GM19397 (cell line): Measurements from ENCODE around the gene SLC25A21.
"Not testable (repeated sequence)": the region's sequence is repeated elsewhere in the genome, so short reads cannot be mapped to it uniquely, and the experiment has no call there.

Source experiments
- ATAC-seq: cut with Tn5 transposase; IDR thresholded peaks from one replicate; pipeline ENCODE4 v1.9.1; 2021; ENCODE audit warnings: mild to moderate bottlenecking, moderate library complexity; ENCODE audit not compliant: unreplicated experiment

Gene SLC25A21

DNA sequence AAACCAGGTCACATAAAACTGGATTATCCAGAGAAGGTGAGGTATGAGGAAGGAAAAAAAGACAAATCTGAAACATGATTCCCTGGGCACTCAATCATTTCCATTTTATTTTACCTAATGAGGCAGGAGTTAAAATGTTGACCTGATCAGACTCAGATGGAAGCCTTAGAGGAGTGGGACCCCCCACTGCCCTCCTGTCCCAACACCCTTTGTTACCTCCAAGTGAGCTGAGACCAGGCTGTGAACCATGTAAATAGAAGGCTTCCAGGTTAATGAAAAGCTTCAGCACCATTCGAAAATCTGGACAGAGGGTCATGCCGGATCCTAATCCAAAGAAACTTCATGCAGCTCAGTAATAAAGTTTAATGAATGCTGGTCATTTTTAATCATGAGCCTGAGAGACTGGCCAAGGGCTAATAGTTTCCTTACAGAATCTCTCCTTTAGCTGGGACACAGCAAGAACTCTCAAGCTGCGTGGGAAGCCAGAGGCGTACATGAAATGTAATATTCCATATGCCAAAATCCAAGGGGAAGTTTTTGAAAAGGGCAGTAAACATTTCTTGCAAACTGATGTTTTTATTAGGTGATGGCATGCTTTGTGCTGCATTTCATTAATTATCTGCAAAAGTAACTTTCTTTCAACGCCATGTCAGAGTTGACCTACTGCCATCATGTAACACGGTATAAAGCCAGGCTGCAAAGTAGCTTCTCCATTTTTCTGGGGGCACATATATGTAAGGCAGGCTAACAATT is 327.8 kb downstream of the SLC25A21 start:
- ATAC-seq = no peak

DNA sequence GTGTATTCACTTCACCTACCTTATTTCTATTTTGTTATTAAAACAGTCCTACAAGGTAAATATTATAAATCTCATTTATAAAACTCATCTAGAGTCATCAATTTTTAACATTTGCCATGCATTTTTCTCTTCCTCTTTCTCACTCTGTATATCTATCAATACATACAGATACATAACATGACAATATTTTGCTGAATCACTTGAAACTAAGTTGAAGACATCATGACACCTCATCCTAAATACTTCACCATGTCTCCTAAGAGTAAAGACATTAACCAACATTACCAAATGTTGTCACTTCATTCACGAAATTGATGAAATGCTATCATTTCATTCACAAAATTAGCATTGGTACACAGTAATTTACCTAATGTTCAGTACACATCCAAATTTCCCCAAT is 329.0 kb downstream of the SLC25A21 start:
- ATAC-seq = no peak

DNA sequence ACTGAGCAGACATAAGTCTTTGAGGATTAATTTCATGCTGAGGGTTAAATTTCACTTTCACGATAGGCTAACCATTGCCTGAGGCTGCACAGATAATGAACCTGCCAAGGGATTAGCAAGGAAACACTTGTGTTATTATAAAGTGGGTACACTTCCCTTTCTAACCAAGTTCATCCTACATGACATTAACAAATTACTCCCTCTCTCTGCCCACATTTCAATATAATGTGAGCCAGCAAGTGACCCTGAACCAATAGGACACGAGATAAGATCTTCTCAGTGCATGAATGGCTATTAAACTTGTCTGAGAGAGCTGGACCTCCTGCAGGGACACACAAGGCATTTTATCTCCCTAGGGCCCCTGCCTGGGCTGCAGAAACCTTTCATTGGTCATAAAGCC is 337.3 kb downstream of the SLC25A21 start:
- ATAC-seq = no peak

DNA sequence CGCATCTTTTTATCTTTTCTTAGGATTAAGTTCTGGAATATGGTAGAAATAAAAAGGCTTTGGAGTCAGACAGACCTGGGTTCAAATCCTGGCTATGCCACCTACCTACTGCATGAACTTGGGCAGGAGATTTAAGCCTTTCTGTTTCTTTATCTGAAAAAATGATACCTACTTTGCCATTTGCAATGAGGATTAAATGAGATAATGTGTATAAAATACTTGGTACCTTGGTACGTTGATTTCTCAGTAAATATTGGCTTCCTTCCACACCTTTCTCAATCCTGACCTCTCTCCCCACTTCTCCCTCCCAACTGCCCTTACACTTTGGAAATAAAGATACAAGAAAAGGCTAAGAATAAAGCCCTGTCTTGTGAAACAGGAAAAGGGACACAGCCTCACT is 338.1 kb downstream of the SLC25A21 start:
- no peak for ATAC-seq

DNA sequence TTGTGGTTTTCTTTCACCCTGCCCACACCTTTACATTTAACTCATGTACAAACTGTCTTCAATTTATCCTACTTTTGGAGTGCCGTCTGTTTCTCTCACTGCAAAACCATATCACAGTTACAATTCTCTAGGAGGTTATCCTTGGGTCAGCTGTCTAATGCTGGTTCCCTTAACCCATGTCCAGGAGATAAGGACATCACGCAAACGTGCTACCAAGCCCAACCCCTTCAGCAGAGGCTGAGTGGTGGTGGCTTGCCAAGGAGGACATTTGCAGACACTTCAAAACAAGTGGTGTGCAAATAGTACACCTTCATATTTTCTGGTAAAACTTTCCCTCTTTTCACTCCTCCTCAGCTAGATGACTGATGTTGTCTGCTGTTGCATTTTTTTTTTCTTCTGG is 342.9 kb downstream of the SLC25A21 start:
- ATAC-seq = no peak

DNA sequence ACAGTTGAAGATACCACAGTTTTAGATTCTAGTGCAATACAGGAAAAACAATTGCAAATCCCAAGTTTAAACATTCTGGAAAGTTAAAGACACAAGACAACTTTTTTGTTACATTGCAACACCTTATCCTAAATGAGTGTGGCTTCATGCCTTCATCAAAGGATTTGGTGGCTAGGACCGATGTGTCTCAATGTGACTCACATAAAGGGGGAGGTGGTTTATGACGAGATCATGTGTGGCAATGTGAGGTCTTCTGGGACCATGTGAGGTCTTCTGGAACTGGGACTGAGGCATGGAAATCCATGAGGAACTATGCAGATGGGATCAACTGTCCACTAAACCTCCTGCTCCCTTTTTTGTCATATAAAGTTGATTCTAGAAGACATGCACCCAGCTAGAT is 344.5 kb downstream of the SLC25A21 start:
- no peak for ATAC-seq

DNA sequence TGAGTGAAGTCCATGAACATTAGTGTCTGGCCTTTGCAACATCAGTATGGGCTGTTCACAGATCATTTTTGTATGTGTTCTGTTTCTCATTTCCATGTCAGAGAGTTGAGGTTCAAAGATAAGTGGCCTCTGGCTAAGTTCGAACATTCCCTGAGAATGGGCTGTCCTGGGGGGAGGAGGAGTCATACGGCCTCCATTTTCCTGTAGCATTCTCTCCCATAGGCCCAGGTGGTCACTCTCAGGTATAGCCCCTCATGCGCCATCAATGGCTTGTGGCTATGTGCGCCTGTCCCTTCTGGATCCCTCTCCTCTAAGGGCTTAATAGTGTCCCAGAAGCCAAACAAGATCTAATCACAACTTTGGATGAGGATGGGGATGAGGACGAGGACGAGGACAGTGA is 345.8 kb downstream of the SLC25A21 start:
- ATAC-seq = no peak

DNA sequence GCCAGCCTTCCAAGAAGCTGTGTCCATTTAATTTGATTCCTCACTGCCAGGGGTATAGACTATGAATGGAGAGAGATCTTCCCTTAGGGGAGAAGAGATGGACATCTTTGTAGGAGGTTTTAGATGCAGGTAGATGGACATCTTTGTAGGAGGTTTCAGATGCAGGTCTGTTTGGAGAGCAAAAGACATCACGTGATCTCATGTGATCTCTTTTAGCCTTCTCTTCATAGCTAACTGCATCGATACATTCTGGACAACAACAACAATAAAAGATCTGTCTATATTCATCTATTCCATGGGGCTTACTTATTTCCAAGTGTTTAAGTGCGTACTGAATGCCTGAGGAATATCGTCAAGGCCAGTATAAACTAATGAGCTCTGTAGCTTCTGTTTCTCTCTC is 347.6 kb downstream of the SLC25A21 start:
- ATAC-seq = no peak

DNA sequence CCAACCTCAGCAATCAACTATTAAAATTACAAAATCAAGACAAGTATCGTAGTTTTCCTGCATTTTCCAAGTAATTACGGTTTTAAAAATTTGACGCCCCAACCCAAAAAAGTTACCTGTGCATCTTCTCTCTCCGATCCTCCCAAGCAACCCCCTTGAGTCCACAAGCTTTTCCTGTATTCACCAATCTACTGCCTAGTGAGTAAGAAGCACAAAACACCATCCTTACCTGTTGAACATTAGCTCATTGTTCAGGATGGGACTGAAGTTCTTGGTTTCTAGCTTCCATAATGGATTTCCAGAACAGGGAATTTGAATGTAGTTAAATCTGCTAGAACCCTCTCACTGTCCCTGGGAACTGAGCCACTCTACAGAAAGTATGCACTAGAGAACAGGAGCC is 348.8 kb downstream of the SLC25A21 start:
- no peak for ATAC-seq

DNA sequence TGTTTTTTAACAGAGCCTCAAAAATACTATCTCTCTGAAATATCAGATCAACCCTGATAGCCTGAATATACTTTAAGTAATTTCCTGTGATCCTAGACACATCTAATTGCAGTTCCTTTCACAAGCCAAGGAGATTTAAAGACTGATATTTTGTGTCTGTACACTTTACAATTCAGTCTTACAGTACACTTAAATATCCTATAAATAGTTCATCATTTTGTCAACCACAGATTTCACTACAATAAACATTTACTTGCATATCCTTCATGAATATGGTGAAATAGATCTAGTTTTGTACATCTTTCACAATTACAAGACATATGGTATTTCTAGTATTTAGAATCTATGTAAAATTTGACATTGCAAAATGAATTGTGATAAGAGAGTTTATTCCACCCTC is 349.7 kb downstream of the SLC25A21 start:
- no peak for ATAC-seq

DNA sequence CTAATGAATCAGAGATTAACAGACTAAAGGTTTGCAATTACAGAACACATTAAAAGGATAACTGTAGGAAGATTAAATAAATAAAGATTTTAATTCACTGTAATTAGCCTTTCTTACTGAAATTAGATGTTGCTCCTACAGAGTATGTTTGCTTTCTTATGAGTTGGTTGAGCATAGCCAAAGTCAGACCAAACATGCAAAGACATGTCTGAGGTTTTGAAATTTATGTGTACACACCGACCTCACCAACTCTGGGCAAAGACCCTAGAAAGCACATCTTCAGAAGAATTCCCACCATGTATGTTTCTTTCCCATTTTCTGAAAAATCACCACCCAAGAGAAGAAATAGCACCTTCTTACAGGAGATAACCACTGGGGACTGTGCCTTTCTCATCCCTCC is 351.5 kb downstream of the SLC25A21 start:
- ATAC-seq = no peak

DNA sequence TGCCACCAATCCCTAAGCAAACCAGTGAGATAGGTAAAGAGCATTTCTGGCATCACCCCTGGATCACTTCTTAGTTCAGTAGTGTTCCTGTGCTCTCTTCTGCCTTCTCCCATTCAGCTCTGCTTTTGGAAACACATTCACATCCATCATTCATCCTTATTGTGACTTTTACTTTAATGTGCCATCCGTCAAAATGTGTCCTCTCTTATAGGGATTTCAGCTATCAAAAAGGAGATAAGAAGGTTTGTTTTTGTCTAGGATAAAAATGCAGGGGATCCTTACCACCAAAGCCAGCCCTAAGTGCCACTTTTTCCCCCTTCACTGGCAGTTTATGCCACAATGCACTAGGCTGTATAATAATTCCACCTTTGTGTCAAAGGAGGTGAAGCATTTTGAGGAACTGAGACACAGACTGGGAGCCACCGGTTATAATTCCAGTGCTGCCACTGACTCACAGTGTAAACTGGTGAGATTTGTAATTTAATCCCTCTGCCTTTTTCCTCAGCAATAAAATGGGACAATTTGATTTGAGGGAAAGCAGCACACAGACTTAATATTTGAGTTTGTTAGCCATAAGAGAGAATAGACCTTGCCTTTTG is 352.2 kb downstream of the SLC25A21 start:
- no peak for ATAC-seq

DNA sequence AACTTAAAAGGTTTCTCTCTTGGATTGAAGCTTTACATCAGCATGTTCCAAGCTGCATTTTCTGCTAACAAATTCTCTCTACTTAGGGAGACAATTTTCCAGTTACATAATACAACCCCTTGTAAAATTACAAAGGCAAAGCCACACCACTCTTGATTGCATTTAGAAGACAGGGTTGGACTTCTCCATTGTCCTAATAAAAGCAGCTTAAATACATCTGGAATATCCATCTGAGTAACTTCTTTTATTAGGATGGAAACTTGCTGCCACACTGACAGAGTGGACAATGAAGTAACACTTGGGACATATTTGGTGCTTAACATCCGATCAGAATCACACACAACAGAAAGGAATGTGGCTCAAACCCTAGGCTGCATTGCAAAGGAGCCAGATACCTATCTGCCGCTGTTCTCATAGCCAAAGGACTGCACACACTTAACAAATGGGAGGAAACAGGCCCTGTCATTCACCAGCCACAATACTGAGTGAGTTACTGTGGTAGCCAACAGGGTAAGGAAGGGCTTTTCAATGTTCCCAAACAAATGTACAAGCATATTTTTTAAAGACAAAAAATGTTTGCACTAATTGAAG is 353.5 kb downstream of the SLC25A21 start:
- ATAC-seq = no peak

DNA sequence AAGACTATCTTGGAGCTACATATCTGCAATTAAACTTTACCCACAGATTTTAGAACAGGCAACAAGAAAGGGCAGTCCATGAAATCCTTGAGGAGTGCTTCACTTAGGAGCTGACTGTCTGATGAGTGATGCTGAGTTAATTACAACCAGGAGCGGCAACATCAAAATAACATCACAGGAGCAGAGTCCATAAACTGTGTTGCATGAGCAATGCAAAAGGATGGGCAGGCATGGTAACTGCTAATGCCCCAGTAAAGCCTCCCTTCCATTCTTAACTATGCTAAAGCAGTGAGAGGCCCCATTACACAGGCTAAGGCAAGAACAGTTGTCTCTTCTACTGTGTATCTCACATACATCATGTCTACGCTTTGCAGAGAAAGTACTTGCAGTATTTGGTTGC is 354.2 kb downstream of the SLC25A21 start:
- ATAC-seq = no peak

DNA sequence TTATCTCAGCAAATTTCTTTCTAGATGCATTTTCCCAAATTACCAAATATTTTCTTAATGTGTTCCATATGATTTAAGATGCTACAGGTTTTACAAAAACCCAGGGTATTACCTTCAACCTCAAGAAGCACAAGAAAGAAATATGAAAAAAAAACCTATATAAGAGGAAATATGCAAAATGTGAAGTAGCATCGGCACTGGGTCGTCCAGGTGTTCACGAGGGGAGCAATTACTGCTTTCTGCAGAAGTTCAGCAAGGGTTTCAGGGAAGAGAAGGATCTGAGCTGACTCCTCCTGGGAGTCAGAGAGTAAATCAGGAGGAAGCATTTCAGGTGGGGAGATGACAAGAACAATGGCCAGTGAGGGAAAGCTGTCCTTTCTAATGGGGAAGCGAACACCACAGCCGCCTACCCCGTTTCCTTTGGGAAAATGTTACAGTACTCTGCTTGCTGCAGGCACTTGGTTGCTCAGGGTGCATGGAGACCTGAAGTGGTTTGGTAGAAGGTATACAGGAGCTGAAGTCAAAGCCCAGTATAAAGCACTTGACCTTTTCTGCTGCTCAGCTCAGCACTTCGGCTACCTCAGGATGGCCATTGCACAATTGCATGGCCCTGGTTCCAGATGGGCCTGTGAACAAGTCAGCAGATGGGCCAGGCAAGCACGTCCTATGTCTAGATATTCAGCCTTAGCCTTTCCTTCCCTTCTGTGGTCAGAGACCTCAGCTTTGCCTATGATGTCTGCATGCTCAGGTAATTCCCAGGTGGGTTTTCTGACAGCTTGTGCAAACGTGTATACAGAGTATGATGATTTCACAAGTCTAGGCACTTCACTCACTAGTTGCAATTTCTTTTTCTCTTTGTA is 355.1 kb downstream of the SLC25A21 start:
- ATAC-seq = no peak

DNA sequence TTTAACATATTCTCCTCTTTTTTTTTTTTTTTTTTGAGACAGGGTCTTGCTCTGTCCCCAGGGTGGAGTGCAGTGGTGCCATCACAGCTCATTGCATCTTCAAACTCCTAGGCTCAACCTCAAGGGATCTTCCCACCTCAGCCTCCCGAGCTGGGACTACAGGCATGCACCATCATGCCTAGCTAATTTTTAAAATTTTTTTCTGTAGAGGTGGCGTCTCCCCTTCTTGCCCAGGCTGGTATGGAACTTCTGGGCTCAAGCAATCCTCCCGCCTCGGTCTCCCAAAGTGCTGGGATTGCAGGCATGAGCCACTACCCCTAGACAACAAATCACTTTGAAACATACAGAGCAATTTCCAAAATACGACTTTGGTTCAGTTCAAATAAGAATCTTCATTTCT is 355.9 kb downstream of the SLC25A21 start:
- ATAC-seq = no peak

DNA sequence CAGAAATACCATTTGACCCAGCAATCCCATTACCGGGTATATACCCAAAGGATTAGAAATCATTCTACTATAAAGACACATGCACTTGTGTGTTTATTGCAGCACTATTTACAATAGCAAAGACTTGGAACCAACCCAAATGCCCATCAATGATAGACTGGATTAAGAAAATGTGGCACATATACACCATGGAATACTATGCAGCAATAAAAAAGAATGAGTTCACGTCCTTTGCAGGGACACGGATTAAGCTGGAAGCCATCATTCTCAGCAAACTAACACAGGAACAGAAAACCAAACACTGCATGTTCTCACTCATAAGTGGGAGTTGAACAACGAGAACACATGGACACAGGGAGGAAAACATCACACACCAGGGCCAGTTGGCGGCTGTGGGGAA is 357.6 kb downstream of the SLC25A21 start:
- ATAC-seq = not testable (repeated sequence)

DNA sequence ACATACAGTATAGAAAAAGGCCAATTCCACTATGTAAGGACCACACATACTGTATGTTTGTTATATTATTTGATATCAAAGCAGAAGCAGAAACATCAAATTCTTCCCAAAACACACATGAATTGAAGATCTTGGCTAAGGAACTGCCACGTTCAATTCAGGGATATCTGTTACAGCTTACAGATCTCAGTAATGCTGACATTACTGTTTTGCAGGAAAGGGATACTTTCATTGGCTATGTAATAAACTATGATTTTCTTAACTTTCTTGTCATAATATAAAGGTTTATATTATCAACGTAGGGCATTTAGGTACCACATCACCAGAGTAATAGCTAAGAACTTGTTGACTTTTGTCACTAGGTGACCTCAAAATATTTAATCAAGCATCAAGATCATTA is 362.2 kb downstream of the SLC25A21 start:
- no peak for ATAC-seq

DNA sequence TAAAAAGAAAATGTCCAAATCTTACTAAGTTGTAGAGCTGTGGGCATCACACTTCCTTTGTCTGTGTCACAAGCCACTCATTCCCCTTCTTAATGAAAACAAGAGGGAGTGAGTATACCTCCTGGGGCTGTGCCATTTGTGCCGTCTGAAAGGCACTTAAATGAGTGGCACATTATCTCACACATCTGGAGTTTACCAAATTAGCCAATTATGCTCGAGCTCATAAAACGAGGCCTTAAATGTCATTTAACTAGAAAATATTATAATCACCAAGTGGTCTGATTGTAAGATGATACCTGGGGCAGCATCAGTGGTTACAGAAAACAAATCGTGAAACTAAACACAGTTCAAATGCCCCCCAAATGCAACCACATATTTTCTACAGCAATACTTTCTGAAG is 364.7 kb downstream of the SLC25A21 start:
- no peak for ATAC-seq

DNA sequence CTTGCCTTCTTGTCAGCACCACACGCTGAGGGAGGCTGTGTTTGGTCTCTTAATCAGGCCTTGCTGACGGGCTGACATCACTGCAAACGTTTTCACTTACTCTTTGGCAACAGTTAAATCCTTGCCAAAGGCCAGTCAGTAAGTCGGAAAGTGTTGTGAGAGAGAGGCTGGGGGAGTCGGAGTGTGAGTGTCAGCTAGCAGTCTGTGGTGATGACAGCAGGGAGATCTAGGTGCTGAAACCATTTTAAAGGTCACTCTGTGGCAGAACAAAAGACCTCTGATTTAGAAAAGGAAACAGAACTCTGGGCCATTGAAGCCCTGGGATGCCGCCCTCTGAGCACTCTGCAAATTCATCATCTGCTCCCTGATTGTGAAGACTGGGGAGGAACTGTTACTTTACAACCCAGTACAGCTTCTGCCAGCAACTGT is 367.3 kb downstream of the SLC25A21 start:
- no peak for ATAC-seq

DNA sequence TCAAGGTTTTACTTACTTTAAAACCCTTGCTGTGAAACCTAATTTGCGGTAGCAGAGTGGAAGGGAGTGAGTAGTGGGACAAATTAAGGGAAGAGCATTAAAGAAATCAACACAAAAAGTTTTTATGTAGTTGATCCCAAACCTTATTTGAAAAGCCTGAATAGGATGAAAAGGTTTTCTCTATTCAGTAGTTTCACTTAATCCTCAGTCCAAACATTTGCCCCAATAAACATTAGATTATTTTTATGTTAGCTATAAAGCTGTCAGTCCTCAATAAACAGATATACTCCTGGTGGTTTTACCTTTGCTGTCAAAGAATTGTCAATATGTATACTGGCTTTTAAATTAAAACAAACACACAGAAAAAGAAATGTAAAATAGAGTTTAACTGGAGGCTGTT is 374.8 kb downstream of the SLC25A21 start:
- no peak for ATAC-seq

DNA sequence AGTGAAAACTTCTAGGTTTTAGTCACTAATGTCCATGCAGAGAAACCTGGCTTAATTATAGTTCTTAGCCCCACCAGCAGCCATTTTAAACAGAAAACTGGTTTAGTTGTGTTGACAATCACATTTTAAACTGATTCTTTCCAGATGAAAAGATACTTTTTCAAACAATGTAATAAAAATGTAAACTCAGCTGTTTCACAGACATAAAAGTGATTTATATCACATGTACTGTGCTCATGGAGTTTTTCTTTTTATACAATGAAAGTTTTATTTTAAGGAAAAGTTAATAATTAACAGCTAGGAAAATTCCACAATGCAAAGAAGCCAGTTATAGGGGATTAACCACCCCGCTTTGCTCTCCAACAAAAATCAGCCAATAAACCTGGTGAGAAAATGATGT is 381.0 kb downstream of the SLC25A21 start:
- no peak for ATAC-seq
